ENCODE data around the gene HEXIM2.

- TF ChIP-seq, protein P1, sequence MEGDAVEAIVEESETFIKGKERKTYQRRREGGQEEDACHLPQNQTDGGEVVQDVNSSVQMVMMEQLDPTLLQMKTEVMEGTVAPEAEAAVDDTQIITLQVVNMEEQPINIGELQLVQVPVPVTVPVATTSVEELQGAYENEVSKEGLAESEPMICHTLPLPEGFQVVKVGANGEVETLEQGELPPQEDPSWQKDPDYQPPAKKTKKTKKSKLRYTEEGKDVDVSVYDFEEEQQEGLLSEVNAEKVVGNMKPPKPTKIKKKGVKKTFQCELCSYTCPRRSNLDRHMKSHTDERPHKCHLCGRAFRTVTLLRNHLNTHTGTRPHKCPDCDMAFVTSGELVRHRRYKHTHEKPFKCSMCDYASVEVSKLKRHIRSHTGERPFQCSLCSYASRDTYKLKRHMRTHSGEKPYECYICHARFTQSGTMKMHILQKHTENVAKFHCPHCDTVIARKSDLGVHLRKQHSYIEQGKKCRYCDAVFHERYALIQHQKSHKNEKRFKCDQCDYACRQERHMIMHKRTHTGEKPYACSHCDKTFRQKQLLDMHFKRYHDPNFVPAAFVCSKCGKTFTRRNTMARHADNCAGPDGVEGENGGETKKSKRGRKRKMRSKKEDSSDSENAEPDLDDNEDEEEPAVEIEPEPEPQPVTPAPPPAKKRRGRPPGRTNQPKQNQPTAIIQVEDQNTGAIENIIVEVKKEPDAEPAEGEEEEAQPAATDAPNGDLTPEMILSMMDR (IDR thresholded peaks at IDR 0.05), result no peak
- TF ChIP-seq POLR2A (IDR thresholded peaks at IDR 0.05), result no peak
- no peak for TF ChIP-seq POLR2AphosphoS5 (IDR thresholded peaks at IDR 0.05)
Observed at GRCh38 chr17:45117848-45118646, 43.6 kb upstream of the HEXIM2 start.
